Adrenal gland (tissue), 12 donors: Measurements from ENCODE around the gene CLRN2. TPM values are rescaled to one million over a fixed set of nuclear protein-coding genes. Genes with fewer than 3 reads are reported as not detected.

ENCODE experiments used
- DNase-seq, 7 donors: peaks; one replicate each; pipeline ENCODE4 v3.0.0-alpha.2; 2019 to 2020
- H3K27ac ChIP-seq, 5 donors: fragments of 200-600 bp; sonication (generic) in 4 of 5; 1 replicate in 3 of 5; 2 replicates in 2 of 5; pipeline versions ENCODE4 v1.5.1 to v1.8.0; 2016 to 2020; ENCODE audit warnings: mild to moderate bottlenecking in 1 of 5
- H3K27me3 ChIP-seq: fragments of 200-600 bp; 2 replicates; pipeline ENCODE4 v1.8.0; 2021
- H3K36me3 ChIP-seq, 2 donors: fragments of 200-600 bp; replicated peaks in 1 of 2; 1 replicate in 1 of 2; 2 replicates in 1 of 2; pipeline versions ENCODE4 v1.5.1 to v1.8.0; 2018 to 2022
- H3K4me1 ChIP-seq, 2 donors: fragments of 200-600 bp; replicated peaks in 1 of 2; 1 replicate in 1 of 2; 2 replicates in 1 of 2; pipeline versions ENCODE4 v1.5.1 to v1.8.0; 2018 to 2021
- H3K4me3 ChIP-seq, 4 donors: fragments of 200-600 bp; sonication (generic) in 3 of 4; one replicate each; pipeline ENCODE4 v1.5.1; 2016 to 2018
- H3K9me3 ChIP-seq, 3 donors: fragments of 200-600 bp; sonication (generic) in 1 of 3; replicated peaks in 1 of 3; 1 replicate in 2 of 3; 2 replicates in 1 of 3; pipeline versions ENCODE4 v1.5.1 to v1.8.0; 2016 to 2021
- CTCF ChIP-seq, 6 experiments: fragments of 450-650 bp in 4 of 6; fragments of 200-600 bp in 2 of 6; sonication (generic) in 1 of 6; IDR thresholded peaks; 1 replicate in 5 of 6; 2 replicates in 1 of 6; pipeline versions ENCODE4 v1.5.1 to v1.8.0; 2016 to 2021; ENCODE audit warnings: antibody characterized with exemption in 6 of 6, mild to moderate bottlenecking in 2 of 6, moderate library complexity in 1 of 6
- POLR2A ChIP-seq, 2 donors: fragments of 450-650 bp; IDR thresholded peaks; one replicate each; pipeline ENCODE4 v1.6.1; 2017; ENCODE audit warnings: antibody characterized with exemption in 2 of 2, mild to moderate bottlenecking in 2 of 2, moderate library complexity in 1 of 2
- WGBS, 4 donors: extraction: QIAGEN DNeasy Blood & Tissue Kit in 2 of 4; methylation state at CpG; one replicate each; pipeline versions ENCODE4 v1.1.5 to v1.1.7; 2013 to 2017; 5-methylcytosine and 5-hydroxymethylcytosine counted together
- intact Hi-C, 2 donors: fragments of 100-400 bp; cut with DNase I; formaldehyde crosslinking; loops; one replicate each; pipeline versions ENCODE4 v1.14.1 to v1.15.0; 2022 to 2023
- polyA plus RNA-seq, 3 donors: library from polyadenylated mRNA; stranded (reverse); fragments of 200-250 nt in 2 of 3; fragments of 350-450 nt in 1 of 3; fragmentation: Illumina TruSeq in 1 of 3; extraction: RNeasy Lipid Tissue Mini Kit (QIAGEN cat#74804) in 1 of 3; gene quantifications; one replicate each; pipeline ENCODE4 v1.2.3, GENCODE V29; 2013 to 2014
- total RNA-seq, 9 donors: library from RNA; depleted of rRNA in 4 of 9; stranded (reverse); fragments of >200 nt in 4 of 9; fragments of 120-200 nt in 1 of 9; fragmentation: NEBNext Ultra II Directional in 1 of 9; extraction: Animal tissue kit (Norgen Biotek cat#: 25700) in 1 of 9; gene quantifications; one replicate each; pipeline versions ENCODE4 v1.1.0 to v1.2.4, GENCODE V29; 2013 to 2023
- donor health status: healthy with polysubstance abuse.
- donor health status: Bipolar disorder and iron deficiency.
- donor health status: DM: yes; HTN: yes; CAD: no.
- donor health status: DM: no; HTN: no; CAD: no.
- donor health status: DM: no; HTN: no; CAD: no.
- donor health status: DM: yes; HTN: yes; CAD: no.

Gene CLRN2
- total and polyA plus RNA-seq, 12 donors, result not detected

- intact Hi-C loops, result no loop called here
- Histone ChIP-seq H3K27ac (no peak overlapping the region), H3K4me3 (no peak overlapping the region), H3K27me3 (no peaks in the 10 kb centered on the region), H3K9me3 (no peaks in the 10 kb centered on the region), H3K36me3 (no peaks in the 10 kb centered on the region), H3K4me1 (peaks cover 0 to 6% of the 10 kb centered on the region in 2 donors)
- 33 to 70% (median 45%) methylated on average over 1 of the region's 1 CpG for WGBS, 4 donors
- TF ChIP-seq POLR2A (IDR thresholded peaks at IDR 0.05) (no peak), CTCF (IDR thresholded peaks at IDR 0.05) (no peak)
- DNase-seq, result no peak
Measured at GRCh38 chr4:17516980-17517379, 2.0 kb downstream of the CLRN2 start.

GRCh38 chr4:17517664-17518063 is 2.7 kb downstream of the CLRN2 start:
- H3K36me3 ChIP-seq, result no peaks in the 10 kb centered on the region
- H3K27ac ChIP-seq, result no peak overlapping the region
- H3K27me3 ChIP-seq, result no peaks in the 10 kb centered on the region
- 34 to 50% (median 48%) methylated on average over 5 of the region's 5 CpGs for WGBS, 4 donors
- H3K4me1 ChIP-seq, result peaks cover 0 to 2% of the 10 kb centered on the region in 2 donors
- intact Hi-C loops, result no loop called here
- H3K9me3 ChIP-seq, result no peaks in the 10 kb centered on the region
- H3K4me3 ChIP-seq, result no peak overlapping the region
- TF ChIP-seq POLR2A (IDR thresholded peaks at IDR 0.05) (no peak), CTCF (IDR thresholded peaks at IDR 0.05) (no peak)
- DNase-seq, result no peak

- Histone ChIP-seq H3K9me3 (no peaks in the 10 kb centered on the region), H3K4me3 (no peak overlapping the region), H3K27me3 (no peaks in the 10 kb centered on the region), H3K27ac (no peak overlapping the region), H3K36me3 (no peaks in the 10 kb centered on the region), H3K4me1 (no peaks in the 10 kb centered on the region)
- intact Hi-C loops, result no loop called here
- 73 to 93% (median 89%) methylated on average over 5 of the region's 5 CpGs for WGBS, 4 donors
- TF ChIP-seq CTCF (IDR thresholded peaks at IDR 0.05), result no peak
- no peak for DNase-seq
Measured at GRCh38 chr4:17521595-17521994, 6.6 kb downstream of the CLRN2 start.

- Histone ChIP-seq H3K36me3 (no peaks in the 10 kb centered on the region), H3K4me3 (no peak overlapping the region), H3K4me1 (no peaks in the 10 kb centered on the region), H3K9me3 (no peaks in the 10 kb centered on the region), H3K27ac (no peak overlapping the region), H3K27me3 (no peaks in the 10 kb centered on the region)
- TF ChIP-seq POLR2A (IDR thresholded peaks at IDR 0.05), result no peak
- no peak for TF ChIP-seq CTCF (IDR thresholded peaks at IDR 0.05)
- no peak for DNase-seq
- intact Hi-C loops, result no loop called here
- WGBS, 4 donors, result 23 to 39% (median 28%) methylated on average over 2 of the region's 2 CpGs
Measured at GRCh38 chr4:17523662-17524061, 8.7 kb downstream of the CLRN2 start.
